ENCODE measurements around the gene SLC24A5.
A peak's percentile ranks its signal among the peaks of the same experiment; 100 is the strongest.

Gene SLC24A5

DNA sequence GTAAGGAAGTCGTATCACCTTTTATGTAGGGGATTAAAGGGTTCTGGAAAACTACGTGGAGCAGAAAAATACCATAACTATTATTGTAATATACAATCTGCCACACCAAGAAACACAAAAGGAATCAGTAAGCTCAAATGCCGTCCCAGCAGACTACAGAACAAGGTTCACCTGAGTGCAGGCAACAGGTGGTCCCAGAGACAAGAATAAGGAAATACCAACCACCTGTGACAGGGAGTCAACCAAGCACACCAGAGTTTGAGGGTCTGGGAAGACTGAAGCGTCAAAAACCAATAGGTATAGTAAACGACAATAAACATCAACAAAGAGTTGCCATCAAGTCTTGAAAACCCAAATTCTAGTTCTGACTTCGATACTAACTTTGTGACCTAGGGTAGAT, 12.1 kb downstream of the SLC24A5 start:
- no peak overlapping the region for H3K27ac ChIP-seq (ENCODE audit: insufficient read depth in 1 of 2, low read depth in 1 of 2, low read length in 2 of 2, poor library complexity in 1 of 2, severe bottlenecking in 2 of 2)
- DNase-seq = no peak
- no peak overlapping the region for H3K4me3 ChIP-seq (ENCODE audit: control insufficient read depth in 1 of 7, extremely low read depth in 1 of 7, insufficient read depth in 4 of 7, low read depth in 2 of 7, low read length in 6 of 7)
- no peaks in the 10 kb centered on the region for H3K9me3 ChIP-seq (ENCODE audit: control extremely low read depth in 1 of 5, control insufficient read depth in 4 of 5, insufficient read depth in 2 of 5, low read depth in 1 of 5, low read length in 4 of 5)
- H3K4me1 ChIP-seq (ENCODE audit: control extremely low read depth in 1 of 4, control insufficient read depth in 4 of 4, insufficient read depth in 4 of 4, low read length in 3 of 4) = no peaks in the 10 kb centered on the region
- ChIA-PET CTCF (no interaction called here), POLR2A (no interaction called here)
- 100% methylated on average over 2 of the region's 6 CpGs for WGBS (ENCODE audit: insufficient coverage)
- H3K36me3 ChIP-seq (ENCODE audit: control insufficient read depth in 4 of 4, insufficient read depth in 4 of 4, low read length in 3 of 4) = no peaks in the 10 kb centered on the region
- no peaks in the 10 kb centered on the region for H3K27me3 ChIP-seq (replicated peaks in 2 of 5; ENCODE audit: control insufficient read depth in 4 of 5, insufficient read depth in 5 of 5, low read length in 4 of 5)

DNA sequence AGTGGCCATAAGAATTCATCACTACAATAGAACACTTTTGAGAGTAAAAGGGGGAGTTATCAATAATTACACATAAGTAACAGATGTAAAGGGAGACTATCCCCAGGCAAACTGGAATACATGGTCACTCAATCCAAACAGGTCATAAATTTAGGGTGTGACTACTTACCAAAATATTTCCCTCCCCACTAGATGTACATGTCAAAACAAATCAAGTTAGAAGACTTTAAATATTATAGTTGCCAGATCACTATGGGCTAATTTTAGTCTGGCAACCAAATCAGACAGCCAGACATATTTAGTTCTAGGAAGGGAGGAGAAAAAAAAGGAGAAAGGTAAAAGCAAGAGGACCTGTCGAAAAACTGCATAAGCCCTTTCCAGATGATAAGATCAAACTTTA, 23.1 kb downstream of the SLC24A5 start:
- Histone ChIP-seq H3K4me3 (ENCODE audit: control insufficient read depth in 1 of 7, extremely low read depth in 1 of 7, insufficient read depth in 4 of 7, low read depth in 2 of 7, low read length in 6 of 7) (no peak overlapping the region), H3K27ac (ENCODE audit: insufficient read depth in 1 of 2, low read depth in 1 of 2, low read length in 2 of 2, poor library complexity in 1 of 2, severe bottlenecking in 2 of 2) (no peak overlapping the region), H3K36me3 (ENCODE audit: control insufficient read depth in 4 of 4, insufficient read depth in 4 of 4, low read length in 3 of 4) (peaks cover 2 to 20% (median 5%) of the 10 kb centered on the region in 4 experiments), H3K9me3 (ENCODE audit: control extremely low read depth in 1 of 5, control insufficient read depth in 4 of 5, insufficient read depth in 2 of 5, low read depth in 1 of 5, low read length in 4 of 5) (no peaks in the 10 kb centered on the region), H3K4me1 (ENCODE audit: control extremely low read depth in 1 of 4, control insufficient read depth in 4 of 4, insufficient read depth in 4 of 4, low read length in 3 of 4) (peaks cover 0 to 5% (median 0%) of the 10 kb centered on the region in 4 experiments), H3K27me3 (replicated peaks in 2 of 5; ENCODE audit: control insufficient read depth in 4 of 5, insufficient read depth in 5 of 5, low read length in 4 of 5) (no peaks in the 10 kb centered on the region)
- CTCF ChIA-PET = no interaction called here
- POLR2A ChIA-PET = interaction anchor here (0.8 kb wide), 1 partner anchor 641 kb away, joined by 3 read pairs; no protein-coding TSS in a partner anchor
- DNase-seq = no peak
- WGBS (ENCODE audit: insufficient coverage) = no CpG with 5 or more reads among the region's 1 CpG

DNA sequence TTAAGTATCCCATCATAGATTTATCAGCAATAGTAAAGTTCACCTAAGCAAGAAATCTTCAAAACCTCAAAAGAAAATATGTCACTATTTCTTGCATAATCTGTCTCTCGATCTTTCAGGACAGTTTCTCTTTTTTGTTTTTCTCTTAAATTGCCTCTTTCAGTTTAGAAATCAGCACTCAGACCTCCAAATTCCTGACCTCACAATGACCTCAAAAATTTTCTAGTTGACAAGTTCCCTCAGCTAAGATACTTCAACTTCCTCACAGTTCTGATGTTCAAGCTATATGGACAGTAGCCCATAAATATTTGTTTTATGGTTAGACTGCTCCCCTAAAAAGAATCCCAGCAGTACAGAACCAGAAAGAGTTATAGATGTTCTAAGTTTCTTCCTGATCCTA, 24.1 kb downstream of the SLC24A5 start:
- POLR2A ChIA-PET = no interaction called here
- no CpG with 5 or more reads among the region's 1 CpG for WGBS (ENCODE audit: insufficient coverage)
- Histone ChIP-seq H3K27ac (ENCODE audit: insufficient read depth in 1 of 2, low read depth in 1 of 2, low read length in 2 of 2, poor library complexity in 1 of 2, severe bottlenecking in 2 of 2) (no peak overlapping the region), H3K4me3 (ENCODE audit: control insufficient read depth in 1 of 7, extremely low read depth in 1 of 7, insufficient read depth in 4 of 7, low read depth in 2 of 7, low read length in 6 of 7) (no peak overlapping the region), H3K4me1 (ENCODE audit: control extremely low read depth in 1 of 4, control insufficient read depth in 4 of 4, insufficient read depth in 4 of 4, low read length in 3 of 4) (peaks cover 0 to 5% (median 0%) of the 10 kb centered on the region in 4 experiments), H3K27me3 (replicated peaks in 2 of 5; ENCODE audit: control insufficient read depth in 4 of 5, insufficient read depth in 5 of 5, low read length in 4 of 5) (no peaks in the 10 kb centered on the region), H3K9me3 (ENCODE audit: control extremely low read depth in 1 of 5, control insufficient read depth in 4 of 5, insufficient read depth in 2 of 5, low read depth in 1 of 5, low read length in 4 of 5) (no peaks in the 10 kb centered on the region), H3K36me3 (ENCODE audit: control insufficient read depth in 4 of 4, insufficient read depth in 4 of 4, low read length in 3 of 4) (peaks cover 3 to 24% (median 8%) of the 10 kb centered on the region in 4 experiments)
- peak in 2 of 3 donors; percentile 5 to 20 for DNase-seq
- CTCF ChIA-PET = no interaction called here

DNA sequence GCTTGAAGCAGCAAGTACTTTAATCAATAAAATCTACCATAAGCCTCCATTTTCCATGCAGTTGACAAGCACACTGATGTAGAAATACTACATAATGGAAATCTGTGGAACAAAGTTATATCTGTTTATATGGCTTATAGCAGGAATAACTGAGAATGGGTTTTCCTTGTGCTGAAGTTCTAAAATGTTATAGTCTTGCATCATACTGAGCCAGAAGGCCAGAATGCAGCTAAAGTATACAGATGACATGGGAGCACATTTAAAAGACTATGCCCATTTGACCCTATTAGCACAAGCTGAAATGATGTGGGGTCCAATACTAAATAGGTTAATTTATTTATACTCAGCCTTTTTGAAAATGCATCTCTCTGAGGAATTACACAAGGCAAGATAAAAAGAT, 25.1 kb downstream of the SLC24A5 start:
- H3K27ac ChIP-seq (ENCODE audit: insufficient read depth in 1 of 2, low read depth in 1 of 2, low read length in 2 of 2, poor library complexity in 1 of 2, severe bottlenecking in 2 of 2) = no peak overlapping the region
- POLR2A ChIA-PET = no interaction called here
- peaks cover 0 to 5% (median 0%) of the 10 kb centered on the region in 4 experiments for H3K4me1 ChIP-seq (ENCODE audit: control extremely low read depth in 1 of 4, control insufficient read depth in 4 of 4, insufficient read depth in 4 of 4, low read length in 3 of 4)
- no peak for DNase-seq
- H3K27me3 ChIP-seq (replicated peaks in 2 of 5; ENCODE audit: control insufficient read depth in 4 of 5, insufficient read depth in 5 of 5, low read length in 4 of 5) = no peaks in the 10 kb centered on the region
- CTCF ChIA-PET = no interaction called here
- H3K4me3 ChIP-seq (ENCODE audit: control insufficient read depth in 1 of 7, extremely low read depth in 1 of 7, insufficient read depth in 4 of 7, low read depth in 2 of 7, low read length in 6 of 7) = no peak overlapping the region
- H3K9me3 ChIP-seq (ENCODE audit: control extremely low read depth in 1 of 5, control insufficient read depth in 4 of 5, insufficient read depth in 2 of 5, low read depth in 1 of 5, low read length in 4 of 5) = no peaks in the 10 kb centered on the region
- peaks cover 3 to 26% (median 10%) of the 10 kb centered on the region in 4 experiments for H3K36me3 ChIP-seq (ENCODE audit: control insufficient read depth in 4 of 4, insufficient read depth in 4 of 4, low read length in 3 of 4)

DNA sequence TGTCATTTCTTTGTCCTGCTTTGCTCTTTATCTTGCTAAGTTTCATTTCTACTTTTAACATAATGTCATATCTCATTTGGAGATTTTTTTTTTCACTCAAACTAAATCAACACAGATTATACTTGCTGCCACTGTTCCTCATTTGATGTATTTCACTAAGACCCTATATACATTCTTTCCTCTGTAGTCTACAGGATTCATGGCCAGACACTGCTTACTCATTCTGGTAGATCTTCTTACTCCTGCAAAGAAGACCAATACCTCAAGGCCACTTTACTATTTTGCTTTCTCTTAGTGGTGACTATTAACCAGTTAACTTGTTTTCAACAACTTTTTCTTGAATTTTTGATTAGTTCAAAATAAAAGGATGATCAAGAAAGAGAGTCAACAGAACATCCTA, 26.6 kb downstream of the SLC24A5 start:
- H3K36me3 ChIP-seq (ENCODE audit: control insufficient read depth in 4 of 4, insufficient read depth in 4 of 4, low read length in 3 of 4) = peaks cover 6 to 27% (median 16%) of the 10 kb centered on the region in 4 experiments
- no peaks in the 10 kb centered on the region for H3K27me3 ChIP-seq (replicated peaks in 2 of 5; ENCODE audit: control insufficient read depth in 4 of 5, insufficient read depth in 5 of 5, low read length in 4 of 5)
- H3K4me1 ChIP-seq (ENCODE audit: control extremely low read depth in 1 of 4, control insufficient read depth in 4 of 4, insufficient read depth in 4 of 4, low read length in 3 of 4) = peaks cover 0 to 5% (median 0%) of the 10 kb centered on the region in 4 experiments
- H3K27ac ChIP-seq (ENCODE audit: insufficient read depth in 1 of 2, low read depth in 1 of 2, low read length in 2 of 2, poor library complexity in 1 of 2, severe bottlenecking in 2 of 2) = no peak overlapping the region
- ChIA-PET POLR2A (no interaction called here), CTCF (no interaction called here)
- no peaks in the 10 kb centered on the region for H3K9me3 ChIP-seq (ENCODE audit: control extremely low read depth in 1 of 5, control insufficient read depth in 4 of 5, insufficient read depth in 2 of 5, low read depth in 1 of 5, low read length in 4 of 5)
- no peak overlapping the region for H3K4me3 ChIP-seq (ENCODE audit: control insufficient read depth in 1 of 7, extremely low read depth in 1 of 7, insufficient read depth in 4 of 7, low read depth in 2 of 7, low read length in 6 of 7)
- DNase-seq = no peak

DNA sequence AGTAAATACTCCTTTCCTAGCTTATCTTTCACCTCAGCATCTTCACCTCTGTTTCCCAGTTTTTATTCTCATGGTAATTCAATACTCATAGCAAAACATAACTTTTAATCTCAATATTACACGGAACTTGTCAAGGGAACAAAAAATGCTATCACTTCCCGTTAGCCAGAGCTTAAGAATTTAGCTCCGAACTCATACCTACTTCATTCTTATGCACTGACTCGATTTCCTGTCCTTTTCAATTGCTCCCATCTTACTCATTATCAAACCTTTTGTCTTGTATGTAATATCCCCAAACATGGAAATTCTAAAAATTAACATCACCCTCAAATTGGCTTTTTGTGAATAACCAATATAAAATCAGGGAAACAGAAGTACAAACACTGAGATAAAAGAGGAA, 29.1 kb downstream of the SLC24A5 start:
- POLR2A ChIA-PET = no interaction called here
- DNase-seq = no peak
- Histone ChIP-seq H3K27me3 (replicated peaks in 2 of 5; ENCODE audit: control insufficient read depth in 4 of 5, insufficient read depth in 5 of 5, low read length in 4 of 5) (no peaks in the 10 kb centered on the region), H3K36me3 (ENCODE audit: control insufficient read depth in 4 of 4, insufficient read depth in 4 of 4, low read length in 3 of 4) (peaks cover 8 to 39% (median 18%) of the 10 kb centered on the region in 4 experiments), H3K9me3 (ENCODE audit: control extremely low read depth in 1 of 5, control insufficient read depth in 4 of 5, insufficient read depth in 2 of 5, low read depth in 1 of 5, low read length in 4 of 5) (no peaks in the 10 kb centered on the region), H3K4me3 (ENCODE audit: control insufficient read depth in 1 of 7, extremely low read depth in 1 of 7, insufficient read depth in 4 of 7, low read depth in 2 of 7, low read length in 6 of 7) (no peak overlapping the region), H3K4me1 (ENCODE audit: control extremely low read depth in 1 of 4, control insufficient read depth in 4 of 4, insufficient read depth in 4 of 4, low read length in 3 of 4) (no peaks in the 10 kb centered on the region), H3K27ac (ENCODE audit: insufficient read depth in 1 of 2, low read depth in 1 of 2, low read length in 2 of 2, poor library complexity in 1 of 2, severe bottlenecking in 2 of 2) (no peak overlapping the region)
- WGBS (ENCODE audit: insufficient coverage) = 97% methylated on average over 4 of the region's 4 CpGs
- CTCF ChIA-PET = interaction anchor here (0.9 kb wide), 1 partner anchor 14 kb away, joined by 3 read pairs; no protein-coding TSS in a partner anchor

DNA sequence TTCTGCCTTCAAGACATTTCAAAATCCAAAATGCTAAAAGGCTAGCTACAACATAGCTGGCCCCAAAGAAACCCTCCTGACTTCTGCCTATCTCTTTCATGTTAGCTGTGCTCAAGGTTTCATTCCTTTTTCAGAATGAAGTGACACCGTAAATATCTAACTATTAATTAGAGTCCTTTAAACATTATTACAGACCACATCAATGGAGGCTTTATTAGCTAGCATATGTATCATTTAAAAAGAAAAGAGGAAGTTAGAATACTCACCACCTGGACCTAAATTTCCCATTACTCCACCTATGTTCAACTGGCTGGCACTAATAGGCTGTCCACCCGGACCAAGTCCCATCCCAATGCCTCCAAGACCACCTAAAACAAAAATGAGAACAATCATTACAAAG, 32.7 kb downstream of the SLC24A5 start:
- POLR2A ChIA-PET = no interaction called here
- no peak overlapping the region for H3K4me3 ChIP-seq (ENCODE audit: control insufficient read depth in 1 of 7, extremely low read depth in 1 of 7, insufficient read depth in 4 of 7, low read depth in 2 of 7, low read length in 6 of 7)
- no peak for DNase-seq
- H3K4me1 ChIP-seq (ENCODE audit: control extremely low read depth in 1 of 4, control insufficient read depth in 4 of 4, insufficient read depth in 4 of 4, low read length in 3 of 4) = no peaks in the 10 kb centered on the region
- H3K9me3 ChIP-seq (ENCODE audit: control extremely low read depth in 1 of 5, control insufficient read depth in 4 of 5, insufficient read depth in 2 of 5, low read depth in 1 of 5, low read length in 4 of 5) = no peaks in the 10 kb centered on the region
- CTCF ChIA-PET = interaction anchor here (0.7 kb wide), 1 partner anchor 17 kb away, joined by 3 read pairs; no protein-coding TSS in a partner anchor
- WGBS (ENCODE audit: insufficient coverage) = 80% methylated on average over 1 of the region's 2 CpGs
- H3K36me3 ChIP-seq (ENCODE audit: control insufficient read depth in 4 of 4, insufficient read depth in 4 of 4, low read length in 3 of 4) = peaks cover 15 to 39% (median 18%) of the 10 kb centered on the region in 4 experiments
- H3K27ac ChIP-seq (ENCODE audit: insufficient read depth in 1 of 2, low read depth in 1 of 2, low read length in 2 of 2, poor library complexity in 1 of 2, severe bottlenecking in 2 of 2) = no peak overlapping the region
- H3K27me3 ChIP-seq (replicated peaks in 2 of 5; ENCODE audit: control insufficient read depth in 4 of 5, insufficient read depth in 5 of 5, low read length in 4 of 5) = no peaks in the 10 kb centered on the region
